Measurements from ENCODE around the gene MRPL37.

MRPL37 gene

GRCh38 chr1:54158071-54158470, 41.9 kb upstream of the MRPL37 start:
- no peaks in the 10 kb centered on the region for H3K9me2 ChIP-seq (replicated peaks; ENCODE audit: insufficient read depth, low read length)
- no peaks in the 10 kb centered on the region for H3K79me2 ChIP-seq (ENCODE audit: insufficient read depth, low read length)
- TF ChIP-seq, protein P1, sequence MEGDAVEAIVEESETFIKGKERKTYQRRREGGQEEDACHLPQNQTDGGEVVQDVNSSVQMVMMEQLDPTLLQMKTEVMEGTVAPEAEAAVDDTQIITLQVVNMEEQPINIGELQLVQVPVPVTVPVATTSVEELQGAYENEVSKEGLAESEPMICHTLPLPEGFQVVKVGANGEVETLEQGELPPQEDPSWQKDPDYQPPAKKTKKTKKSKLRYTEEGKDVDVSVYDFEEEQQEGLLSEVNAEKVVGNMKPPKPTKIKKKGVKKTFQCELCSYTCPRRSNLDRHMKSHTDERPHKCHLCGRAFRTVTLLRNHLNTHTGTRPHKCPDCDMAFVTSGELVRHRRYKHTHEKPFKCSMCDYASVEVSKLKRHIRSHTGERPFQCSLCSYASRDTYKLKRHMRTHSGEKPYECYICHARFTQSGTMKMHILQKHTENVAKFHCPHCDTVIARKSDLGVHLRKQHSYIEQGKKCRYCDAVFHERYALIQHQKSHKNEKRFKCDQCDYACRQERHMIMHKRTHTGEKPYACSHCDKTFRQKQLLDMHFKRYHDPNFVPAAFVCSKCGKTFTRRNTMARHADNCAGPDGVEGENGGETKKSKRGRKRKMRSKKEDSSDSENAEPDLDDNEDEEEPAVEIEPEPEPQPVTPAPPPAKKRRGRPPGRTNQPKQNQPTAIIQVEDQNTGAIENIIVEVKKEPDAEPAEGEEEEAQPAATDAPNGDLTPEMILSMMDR (IDR thresholded peaks at IDR 0.05; ENCODE audit: insufficient read depth, low read length, poor library complexity, severe bottlenecking): no peak
- TF ChIP-seq EZH2phosphoT487 (conservative IDR thresholded peaks at IDR 0.05; ENCODE audit: low read length): no peak
- no peak overlapping the region for H3K4me3 ChIP-seq (ENCODE audit: insufficient read depth, low read length, poor library complexity, severe bottlenecking)
- no peak overlapping the region for H2AFZ ChIP-seq (ENCODE audit: low read depth, low read length, severe bottlenecking)
- no peaks in the 10 kb centered on the region for H3K27me3 ChIP-seq (ENCODE audit: low read length)
- no peaks in the 10 kb centered on the region for H3F3A ChIP-seq (ENCODE audit: insufficient read depth)
- no peaks in the 10 kb centered on the region for H3K36me3 ChIP-seq (ENCODE audit: low read length)
- H4K20me1 ChIP-seq (ENCODE audit: low read depth, low read length): no peaks in the 10 kb centered on the region
- H3K4me2 ChIP-seq (ENCODE audit: low read depth, low read length, poor library complexity, severe bottlenecking): no peak overlapping the region
- no peak overlapping the region for H3K27ac ChIP-seq (ENCODE audit: low read depth, low read length)
- no peak overlapping the region for H3K9ac ChIP-seq (ENCODE audit: low read length)
- H3K9me3 ChIP-seq (ENCODE audit: insufficient read depth, low read length): no peaks in the 10 kb centered on the region

GRCh38 chr1:54159733-54160316, 40.1 kb upstream of the MRPL37 start:
- Histone ChIP-seq H3K27ac (ENCODE audit: low read depth, low read length) (no peak overlapping the region), H3K9me3 (ENCODE audit: insufficient read depth, low read length) (no peaks in the 10 kb centered on the region), H3K9me2 (replicated peaks; ENCODE audit: insufficient read depth, low read length) (no peaks in the 10 kb centered on the region), H3K27me3 (ENCODE audit: low read length) (no peaks in the 10 kb centered on the region), H2AFZ (ENCODE audit: low read depth, low read length, severe bottlenecking) (no peak overlapping the region), H4K20me1 (ENCODE audit: low read depth, low read length) (no peaks in the 10 kb centered on the region), H3K4me3 (ENCODE audit: insufficient read depth, low read length, poor library complexity, severe bottlenecking) (no peak overlapping the region), H3K4me2 (ENCODE audit: low read depth, low read length, poor library complexity, severe bottlenecking) (no peak overlapping the region), H3K79me2 (ENCODE audit: insufficient read depth, low read length) (no peaks in the 10 kb centered on the region), H3K9ac (ENCODE audit: low read length) (no peak overlapping the region), H3F3A (ENCODE audit: insufficient read depth) (no peaks in the 10 kb centered on the region), H3K36me3 (ENCODE audit: low read length) (no peaks in the 10 kb centered on the region)
- TF ChIP-seq, protein P1 (IDR thresholded peaks at IDR 0.05; ENCODE audit: insufficient read depth, low read length, poor library complexity, severe bottlenecking): no peak

GRCh38 chr1:54160351-54160750, 39.6 kb upstream of the MRPL37 start:
- H2AFZ ChIP-seq (ENCODE audit: low read depth, low read length, severe bottlenecking): no peak overlapping the region
- H3K9ac ChIP-seq (ENCODE audit: low read length): no peak overlapping the region
- no peak overlapping the region for H3K4me2 ChIP-seq (ENCODE audit: low read depth, low read length, poor library complexity, severe bottlenecking)
- H3K4me3 ChIP-seq (ENCODE audit: insufficient read depth, low read length, poor library complexity, severe bottlenecking): no peak overlapping the region
- H4K20me1 ChIP-seq (ENCODE audit: low read depth, low read length): no peaks in the 10 kb centered on the region
- H3F3A ChIP-seq (ENCODE audit: insufficient read depth): no peaks in the 10 kb centered on the region
- TF ChIP-seq EZH2phosphoT487 (conservative IDR thresholded peaks at IDR 0.05; ENCODE audit: low read length): no peak
- TF ChIP-seq, protein P1 (IDR thresholded peaks at IDR 0.05; ENCODE audit: insufficient read depth, low read length, poor library complexity, severe bottlenecking): no peak
- no peaks in the 10 kb centered on the region for H3K79me2 ChIP-seq (ENCODE audit: insufficient read depth, low read length)
- H3K9me3 ChIP-seq (ENCODE audit: insufficient read depth, low read length): no peaks in the 10 kb centered on the region
- H3K27me3 ChIP-seq (ENCODE audit: low read length): no peaks in the 10 kb centered on the region
- no peaks in the 10 kb centered on the region for H3K36me3 ChIP-seq (ENCODE audit: low read length)
- H3K9me2 ChIP-seq (replicated peaks; ENCODE audit: insufficient read depth, low read length): no peaks in the 10 kb centered on the region
- no peak overlapping the region for H3K27ac ChIP-seq (ENCODE audit: low read depth, low read length)
